Fibroblast of lung (primary cell): Measurements from ENCODE around the gene SLC25A5.

Source experiments
- EZH2 ChIP-seq: IDR thresholded peaks from 2 replicates; pipeline ENCODE4 v1.5.1; 2012; ENCODE audit warnings: low read length, control low read depth, mild to moderate bottlenecking; ENCODE audit errors: missing control alignments
- TF ChIP-seq, protein P1 (sequence below), 2 donors: IDR thresholded peaks in 1 of 2; conservative IDR thresholded peaks in 1 of 2; 1 replicate in 1 of 2; 2 replicates in 1 of 2; pipeline ENCODE4 v1.5.1; 2011 to 2012; ENCODE audit warnings: low read length in 2 of 2, control low read depth in 1 of 2, inconsistent platforms in 1 of 2, low read depth in 1 of 2, mild to moderate bottlenecking in 1 of 2

DNA sequence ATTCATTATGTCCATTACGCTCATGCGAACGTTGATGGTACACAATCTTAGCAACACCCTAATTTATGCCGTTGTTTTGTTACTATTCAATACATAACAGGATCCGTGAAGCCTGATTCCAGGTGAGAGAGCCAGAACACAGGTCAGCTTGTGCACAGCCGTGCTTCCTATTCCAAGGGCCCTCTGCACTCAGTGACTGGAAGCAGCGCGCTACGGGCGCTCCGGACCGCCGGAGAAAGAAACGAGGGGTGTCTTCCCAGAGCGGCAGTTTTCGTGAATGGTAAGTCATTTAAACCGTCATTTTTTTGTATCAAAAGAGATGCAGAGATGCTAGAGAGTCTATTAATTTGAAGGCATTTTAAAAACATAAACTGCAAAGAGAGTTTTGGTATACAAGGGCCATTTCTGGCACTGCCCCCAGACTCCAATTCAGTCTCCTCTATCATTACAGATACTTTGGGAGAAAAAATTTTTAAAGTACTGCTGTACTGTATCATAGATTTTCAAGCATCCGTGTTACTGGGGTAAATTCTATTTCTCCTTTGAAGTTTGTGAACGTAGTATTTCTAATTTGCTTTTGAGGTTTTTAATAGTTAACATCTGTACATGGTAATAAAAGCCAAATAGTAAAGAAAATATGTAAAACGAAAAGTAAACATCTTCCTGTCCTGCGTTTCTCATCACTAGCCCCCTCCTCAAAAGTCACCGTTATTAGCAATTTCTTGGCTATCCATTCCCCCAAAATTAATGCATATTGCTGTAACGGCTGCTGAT, 6.6 kb downstream of the SLC25A5 start:
- TF ChIP-seq, protein P1, sequence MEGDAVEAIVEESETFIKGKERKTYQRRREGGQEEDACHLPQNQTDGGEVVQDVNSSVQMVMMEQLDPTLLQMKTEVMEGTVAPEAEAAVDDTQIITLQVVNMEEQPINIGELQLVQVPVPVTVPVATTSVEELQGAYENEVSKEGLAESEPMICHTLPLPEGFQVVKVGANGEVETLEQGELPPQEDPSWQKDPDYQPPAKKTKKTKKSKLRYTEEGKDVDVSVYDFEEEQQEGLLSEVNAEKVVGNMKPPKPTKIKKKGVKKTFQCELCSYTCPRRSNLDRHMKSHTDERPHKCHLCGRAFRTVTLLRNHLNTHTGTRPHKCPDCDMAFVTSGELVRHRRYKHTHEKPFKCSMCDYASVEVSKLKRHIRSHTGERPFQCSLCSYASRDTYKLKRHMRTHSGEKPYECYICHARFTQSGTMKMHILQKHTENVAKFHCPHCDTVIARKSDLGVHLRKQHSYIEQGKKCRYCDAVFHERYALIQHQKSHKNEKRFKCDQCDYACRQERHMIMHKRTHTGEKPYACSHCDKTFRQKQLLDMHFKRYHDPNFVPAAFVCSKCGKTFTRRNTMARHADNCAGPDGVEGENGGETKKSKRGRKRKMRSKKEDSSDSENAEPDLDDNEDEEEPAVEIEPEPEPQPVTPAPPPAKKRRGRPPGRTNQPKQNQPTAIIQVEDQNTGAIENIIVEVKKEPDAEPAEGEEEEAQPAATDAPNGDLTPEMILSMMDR (conservative IDR thresholded peaks at IDR 0.05 in 1 of 2, IDR thresholded peaks at IDR 0.05 in 1 of 2; ENCODE audit: low read depth in 1 of 2, low read length in 2 of 2): no peak
- no peak for TF ChIP-seq EZH2
